Neural cell (in vitro differentiated cells): Measurements from ENCODE around the gene CSH1. TPM values are rescaled to one million over a fixed set of nuclear protein-coding genes. Genes with fewer than 3 reads are reported as not detected.

Experiments used
- H2AFZ ChIP-seq: fragments of 200-600, 300-800 bp; sonication (generic), shearing (Covaris generic); 2 replicates; pipeline ENCODE4 v1.6.0; 2014; ENCODE audit warnings: low read depth, mild to moderate bottlenecking, antibody characterized with exemption, low read length, moderate library complexity
- H3F3A ChIP-seq: fragments of 200-600 bp; shearing (Covaris generic); 2 replicates; pipeline ENCODE4 v1.6.1; 2016; ENCODE audit warnings: mild to moderate bottlenecking, moderate library complexity, mixed read lengths, antibody characterized with exemption, low read length; ENCODE audit not compliant: insufficient read depth, poor library complexity, severe bottlenecking
- H3K27ac ChIP-seq: fragments of 200-600, 300-800 bp; sonication (generic), shearing (Covaris generic); 2 replicates; pipeline ENCODE4 v1.5.1; 2014; ENCODE audit warnings: mild to moderate bottlenecking, low read length, moderate library complexity
- H3K27me3 ChIP-seq: fragments of 300-800, 200-600 bp; sonication (generic), shearing (Covaris generic); 2 replicates; pipeline ENCODE4 v1.6.0; 2014; ENCODE audit warnings: mild to moderate bottlenecking, low read depth, low read length, moderate library complexity; ENCODE audit not compliant: insufficient read depth
- H3K36me3 ChIP-seq: fragments of 300-800, 200-600 bp; sonication (generic), shearing (Covaris generic); 2 replicates; pipeline ENCODE4 v1.5.1; 2014; ENCODE audit warnings: mild to moderate bottlenecking, antibody characterized with exemption, low read length, moderate library complexity; ENCODE audit not compliant: insufficient read depth
- H3K4me2 ChIP-seq: fragments of 300-800, 200-600 bp; sonication (generic), shearing (Covaris generic); 2 replicates; pipeline ENCODE4 v1.6.0; 2014; ENCODE audit warnings: mild to moderate bottlenecking, low read length
- H3K4me3 ChIP-seq: fragments of 300-800, 200-600 bp; sonication (generic), shearing (Covaris generic); 2 replicates; pipeline ENCODE4 v1.5.1; 2014; ENCODE audit warnings: mild to moderate bottlenecking, low read length, moderate library complexity
- H3K79me2 ChIP-seq: fragments of 200-600 bp; shearing (Covaris generic); replicated peaks from 2 replicates; pipeline ENCODE4 v1.6.0; 2014; ENCODE audit warnings: mild to moderate bottlenecking, low read length, moderate library complexity; ENCODE audit not compliant: insufficient read depth
- H3K9ac ChIP-seq: fragments of 300-800, 200-600 bp; sonication (generic), shearing (Covaris generic); 2 replicates; pipeline ENCODE4 v1.6.1; 2016; ENCODE audit warnings: mild to moderate bottlenecking, low read length, mixed read lengths
- H3K9me2 ChIP-seq: fragments of 200-600 bp; shearing (Covaris generic); 2 replicates; pipeline ENCODE4 v1.6.1; 2016; ENCODE audit warnings: mild to moderate bottlenecking, low read length, mixed read lengths; ENCODE audit not compliant: insufficient read depth
- H3K9me3 ChIP-seq: fragments of 200-600, 300-800 bp; sonication (generic), shearing (Covaris generic); 2 replicates; pipeline ENCODE4 v1.6.1; 2016; ENCODE audit warnings: mild to moderate bottlenecking, mixed run types, low read length, moderate library complexity, mixed read lengths
- H4K20me1 ChIP-seq: fragments of 200-600 bp; shearing (Covaris generic); 2 replicates; pipeline ENCODE4 v1.6.1; 2016; ENCODE audit warnings: mild to moderate bottlenecking, mixed run types; ENCODE audit not compliant: insufficient read depth
- EP300 ChIP-seq: fragments of 450-650 bp; conservative IDR thresholded peaks from 2 replicates; pipeline ENCODE4 v1.6.1; 2014; ENCODE audit warnings: antibody characterized with exemption, mild to moderate bottlenecking, moderate library complexity; ENCODE audit not compliant: poor library complexity, severe bottlenecking
- EZH2 ChIP-seq: fragments of 200-600, 300-800 bp; shearing (Covaris generic), sonication (generic); IDR thresholded peaks from 2 replicates; pipeline ENCODE4 v1.6.1; 2014; ENCODE audit warnings: antibody characterized with exemption, low read length, borderline replicate concordance, mild to moderate bottlenecking; ENCODE audit not compliant: insufficient read depth, poor library complexity, severe bottlenecking
- MXI1 ChIP-seq: fragments of 450-650 bp; conservative IDR thresholded peaks from 2 replicates; pipeline ENCODE4 v1.6.1; 2014; ENCODE audit warnings: antibody characterized with exemption, mild to moderate bottlenecking; ENCODE audit not compliant: poor library complexity, severe bottlenecking
- POLR2AphosphoS5 ChIP-seq: IDR thresholded peaks from 2 replicates; pipeline ENCODE4 v1.6.1; 2012
- RAD21 ChIP-seq: fragments of 450-650 bp; conservative IDR thresholded peaks from 2 replicates; pipeline ENCODE4 v1.6.1; 2014; ENCODE audit warnings: antibody characterized with exemption, mild to moderate bottlenecking, moderate library complexity
- SMC3 ChIP-seq: fragments of 450-650 bp; conservative IDR thresholded peaks from 2 replicates; pipeline ENCODE4 v1.6.1; 2014; ENCODE audit warnings: antibody characterized with exemption, mild to moderate bottlenecking, moderate library complexity; ENCODE audit not compliant: poor library complexity
- TAF1 ChIP-seq: IDR thresholded peaks from 2 replicates; pipeline ENCODE4 v1.6.1; 2012; ENCODE audit warnings: low read depth
- polyA plus RNA-seq: library from polyadenylated mRNA; depleted of rRNA; stranded (reverse); fragments of >200 nt; gene quantifications from 2 replicates; pipeline ENCODE4 v1.2.3, GENCODE V29; 2014
- TF ChIP-seq, protein P1 (sequence below): IDR thresholded peaks from 2 replicates; pipeline ENCODE4 v1.6.1; 2012; ENCODE audit warnings: borderline replicate concordance

Gene CSH1
- polyA plus RNA-seq, 1 donor from 2014 or later = not detected

DNA sequence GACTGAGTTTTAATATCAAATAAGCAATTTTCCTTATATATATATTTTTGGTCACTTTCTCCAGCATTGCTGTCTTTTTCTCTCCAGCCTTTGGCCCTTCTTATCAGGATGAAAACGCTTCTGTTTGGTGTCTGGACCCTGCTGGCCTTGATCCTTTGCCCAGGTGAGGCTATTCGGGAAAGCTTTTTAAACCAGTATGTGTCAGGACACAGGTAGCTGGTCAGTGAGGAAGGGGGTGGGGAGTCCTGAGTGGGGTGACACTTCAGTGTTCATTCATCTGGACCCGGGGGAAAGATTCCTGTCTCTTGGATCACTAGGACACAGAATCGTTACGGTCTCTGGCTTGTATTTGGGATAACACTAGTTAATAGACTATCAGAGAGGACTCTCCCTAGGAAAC is 41.7 kb downstream of the CSH1 start:
- Histone ChIP-seq H2AFZ (no peak overlapping the region), H3F3A (no peaks in the 10 kb centered on the region), H3K4me2 (no peak overlapping the region), H4K20me1 (no peaks in the 10 kb centered on the region), H3K9me2 (no peaks in the 10 kb centered on the region), H3K79me2 (no peaks in the 10 kb centered on the region), H3K36me3 (no peaks in the 10 kb centered on the region), H3K27ac (no peak overlapping the region), H3K9ac (no peak overlapping the region), H3K4me3 (no peak overlapping the region), H3K9me3 (no peaks in the 10 kb centered on the region), H3K27me3 (no peaks in the 10 kb centered on the region)
- TF ChIP-seq TAF1 (no peak), EZH2 (no peak), POLR2AphosphoS5 (no peak), EP300 (no peak), RAD21 (no peak)
- TF ChIP-seq, protein P1, sequence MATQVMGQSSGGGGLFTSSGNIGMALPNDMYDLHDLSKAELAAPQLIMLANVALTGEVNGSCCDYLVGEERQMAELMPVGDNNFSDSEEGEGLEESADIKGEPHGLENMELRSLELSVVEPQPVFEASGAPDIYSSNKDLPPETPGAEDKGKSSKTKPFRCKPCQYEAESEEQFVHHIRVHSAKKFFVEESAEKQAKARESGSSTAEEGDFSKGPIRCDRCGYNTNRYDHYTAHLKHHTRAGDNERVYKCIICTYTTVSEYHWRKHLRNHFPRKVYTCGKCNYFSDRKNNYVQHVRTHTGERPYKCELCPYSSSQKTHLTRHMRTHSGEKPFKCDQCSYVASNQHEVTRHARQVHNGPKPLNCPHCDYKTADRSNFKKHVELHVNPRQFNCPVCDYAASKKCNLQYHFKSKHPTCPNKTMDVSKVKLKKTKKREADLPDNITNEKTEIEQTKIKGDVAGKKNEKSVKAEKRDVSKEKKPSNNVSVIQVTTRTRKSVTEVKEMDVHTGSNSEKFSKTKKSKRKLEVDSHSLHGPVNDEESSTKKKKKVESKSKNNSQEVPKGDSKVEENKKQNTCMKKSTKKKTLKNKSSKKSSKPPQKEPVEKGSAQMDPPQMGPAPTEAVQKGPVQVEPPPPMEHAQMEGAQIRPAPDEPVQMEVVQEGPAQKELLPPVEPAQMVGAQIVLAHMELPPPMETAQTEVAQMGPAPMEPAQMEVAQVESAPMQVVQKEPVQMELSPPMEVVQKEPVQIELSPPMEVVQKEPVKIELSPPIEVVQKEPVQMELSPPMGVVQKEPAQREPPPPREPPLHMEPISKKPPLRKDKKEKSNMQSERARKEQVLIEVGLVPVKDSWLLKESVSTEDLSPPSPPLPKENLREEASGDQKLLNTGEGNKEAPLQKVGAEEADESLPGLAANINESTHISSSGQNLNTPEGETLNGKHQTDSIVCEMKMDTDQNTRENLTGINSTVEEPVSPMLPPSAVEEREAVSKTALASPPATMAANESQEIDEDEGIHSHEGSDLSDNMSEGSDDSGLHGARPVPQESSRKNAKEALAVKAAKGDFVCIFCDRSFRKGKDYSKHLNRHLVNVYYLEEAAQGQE = no peak

DNA sequence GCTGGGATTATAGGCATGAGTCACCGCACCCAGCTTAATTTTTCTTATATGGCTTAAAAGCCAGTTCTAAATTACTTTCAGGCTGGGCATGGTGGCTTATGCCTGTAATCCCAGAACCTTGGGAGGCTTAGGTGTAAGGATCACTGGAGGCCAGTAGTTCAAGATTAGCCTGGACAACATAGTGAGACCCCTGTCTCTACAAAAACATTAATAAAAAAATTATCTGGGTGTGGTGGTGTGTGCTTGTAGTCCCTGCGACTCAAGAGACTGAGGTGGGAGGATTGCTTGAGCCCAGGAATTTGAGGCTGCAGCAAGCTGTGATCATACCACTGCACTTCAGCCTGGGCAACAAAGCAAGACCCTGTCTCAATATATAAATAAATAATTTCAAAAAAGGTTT is 43.1 kb downstream of the CSH1 start:
- TF ChIP-seq MXI1 (no peak), EP300 (no peak), SMC3 (no peak)
- TF ChIP-seq, protein P1 = no peak
- Histone ChIP-seq H3K27me3 (no peaks in the 10 kb centered on the region), H3K9me3 (no peaks in the 10 kb centered on the region), H2AFZ (no peak overlapping the region), H4K20me1 (no peaks in the 10 kb centered on the region), H3K27ac (no peak overlapping the region), H3K9me2 (no peaks in the 10 kb centered on the region), H3K4me3 (no peak overlapping the region), H3K9ac (no peak overlapping the region), H3K4me2 (no peak overlapping the region), H3K79me2 (no peaks in the 10 kb centered on the region), H3K36me3 (no peaks in the 10 kb centered on the region), H3F3A (no peaks in the 10 kb centered on the region)
